Activated naive CD8-positive, alpha-beta T cell (primary cell): ENCODE measurements around the gene TRPT1.
A peak's percentile ranks its signal among the peaks of the same experiment; 100 is the strongest.

ENCODE experiments used
- H3K27ac Mint-ChIP-seq: one replicate; pipeline ENCODE4 v1.8.0; 2021; ENCODE audit warnings: mixed read lengths
- H3K27me3 Mint-ChIP-seq: one replicate; pipeline ENCODE4 v1.8.0; 2021; ENCODE audit warnings: mixed read lengths
- H3K36me3 Mint-ChIP-seq: one replicate; pipeline ENCODE4 v1.8.0; 2021; ENCODE audit warnings: mixed read lengths
- H3K4me1 Mint-ChIP-seq: one replicate; pipeline ENCODE4 v1.8.0; 2021; ENCODE audit warnings: low read depth, mixed read lengths
- H3K4me3 Mint-ChIP-seq: one replicate; pipeline ENCODE4 v1.8.0; 2021; ENCODE audit warnings: mild to moderate bottlenecking, mixed read lengths
- H3K9me3 Mint-ChIP-seq: one replicate; pipeline ENCODE4 v1.8.0; 2021; ENCODE audit warnings: low read depth, mixed read lengths

TRPT1 gene

GRCh38 chr11:64262271-64263002 is 36.5 kb upstream of the TRPT1 start:
- Mint-ChIP-seq H3K4me1 (peaks cover 7% of the 10 kb centered on the region), H3K27ac (no peak overlapping the region), H3K4me3 (no peak overlapping the region)

GRCh38 chr11:64261556-64262080 is 35.6 kb upstream of the TRPT1 start:
- peaks cover 5% of the 10 kb centered on the region for H3K36me3 Mint-ChIP-seq
- no peak overlapping the region for H3K4me3 Mint-ChIP-seq
- no peaks in the 10 kb centered on the region for H3K9me3 Mint-ChIP-seq
- peaks cover 7% of the 10 kb centered on the region for H3K4me1 Mint-ChIP-seq
- no peak overlapping the region for H3K27ac Mint-ChIP-seq
- no peaks in the 10 kb centered on the region for H3K27me3 Mint-ChIP-seq

More at GRCh38 chr11:64262271-64263002, 36.5 kb upstream of the TRPT1 start:
- H3K9me3 Mint-ChIP-seq = no peaks in the 10 kb centered on the region
- H3K27me3 Mint-ChIP-seq = no peaks in the 10 kb centered on the region
- H3K36me3 Mint-ChIP-seq = peaks cover 5% of the 10 kb centered on the region

- Mint-ChIP-seq H3K4me1 (peaks cover 7% of the 10 kb centered on the region), H3K4me3 (no peak overlapping the region), H3K9me3 (no peaks in the 10 kb centered on the region), H3K27me3 (no peaks in the 10 kb centered on the region), H3K36me3 (peaks cover 5% of the 10 kb centered on the region), H3K27ac (no peak overlapping the region)
Observed at GRCh38 chr11:64260147-64260708, 34.2 kb upstream of the TRPT1 start.

- no peak overlapping the region for H3K27ac Mint-ChIP-seq
- H3K4me1 Mint-ChIP-seq = peaks cover 7% of the 10 kb centered on the region
- no peaks in the 10 kb centered on the region for H3K9me3 Mint-ChIP-seq
- H3K27me3 Mint-ChIP-seq = no peaks in the 10 kb centered on the region
- H3K4me3 Mint-ChIP-seq = no peak overlapping the region
- H3K36me3 Mint-ChIP-seq = peaks cover 5% of the 10 kb centered on the region
Observed at GRCh38 chr11:64259533-64260067, 33.6 kb upstream of the TRPT1 start.

- Mint-ChIP-seq H3K27ac (no peak overlapping the region), H3K36me3 (peaks cover 5% of the 10 kb centered on the region), H3K4me1 (peaks cover 7% of the 10 kb centered on the region), H3K27me3 (no peaks in the 10 kb centered on the region), H3K9me3 (no peaks in the 10 kb centered on the region), H3K4me3 (no peak overlapping the region)
Observed at GRCh38 chr11:64258946-64259532, 33.1 kb upstream of the TRPT1 start.

- Mint-ChIP-seq H3K4me1 (peaks cover 7% of the 10 kb centered on the region), H3K36me3 (peaks cover 5% of the 10 kb centered on the region), H3K27ac (no peak overlapping the region), H3K4me3 (no peak overlapping the region), H3K27me3 (no peaks in the 10 kb centered on the region), H3K9me3 (no peaks in the 10 kb centered on the region)
Observed at GRCh38 chr11:64258356-64258755, 32.4 kb upstream of the TRPT1 start.

GRCh38 chr11:64256300-64256699 is 30.3 kb upstream of the TRPT1 start:
- H3K9me3 Mint-ChIP-seq = no peaks in the 10 kb centered on the region
- peaks cover 5% of the 10 kb centered on the region for H3K36me3 Mint-ChIP-seq
- no peaks in the 10 kb centered on the region for H3K27me3 Mint-ChIP-seq
- H3K4me1 Mint-ChIP-seq = peaks cover 14% of the 10 kb centered on the region
- no peak overlapping the region for H3K4me3 Mint-ChIP-seq
- H3K27ac Mint-ChIP-seq = no peak overlapping the region

- no peaks in the 10 kb centered on the region for H3K27me3 Mint-ChIP-seq
- peaks cover 5% of the 10 kb centered on the region for H3K36me3 Mint-ChIP-seq
- H3K4me1 Mint-ChIP-seq = peaks cover 16% of the 10 kb centered on the region
- no peak overlapping the region for H3K4me3 Mint-ChIP-seq
- H3K27ac Mint-ChIP-seq = no peak overlapping the region
- H3K9me3 Mint-ChIP-seq = no peaks in the 10 kb centered on the region
Observed at GRCh38 chr11:64255135-64256128, 29.4 kb upstream of the TRPT1 start.

- no peak overlapping the region for H3K4me3 Mint-ChIP-seq
- no peaks in the 10 kb centered on the region for H3K9me3 Mint-ChIP-seq
- peaks cover 12% of the 10 kb centered on the region for H3K4me1 Mint-ChIP-seq
- H3K27me3 Mint-ChIP-seq = no peaks in the 10 kb centered on the region
- H3K36me3 Mint-ChIP-seq = peaks cover 1% of the 10 kb centered on the region
- no peak overlapping the region for H3K27ac Mint-ChIP-seq
Observed at GRCh38 chr11:64254326-64254725, 28.3 kb upstream of the TRPT1 start.

GRCh38 chr11:64253481-64253880 is 27.5 kb upstream of the TRPT1 start:
- Mint-ChIP-seq H3K27ac (no peak overlapping the region), H3K27me3 (no peaks in the 10 kb centered on the region), H3K4me1 (peaks cover 12% of the 10 kb centered on the region), H3K9me3 (no peaks in the 10 kb centered on the region), H3K4me3 (peak overlapping the region; percentile 32), H3K36me3 (no peaks in the 10 kb centered on the region)

GRCh38 chr11:64253043-64253442 is 27.1 kb upstream of the TRPT1 start:
- Mint-ChIP-seq H3K4me1 (peaks cover 12% of the 10 kb centered on the region), H3K4me3 (peak overlapping the region; percentile 32), H3K27ac (no peak overlapping the region), H3K9me3 (no peaks in the 10 kb centered on the region), H3K27me3 (no peaks in the 10 kb centered on the region), H3K36me3 (no peaks in the 10 kb centered on the region)

- peak overlapping the region; percentile 89 for H3K4me3 Mint-ChIP-seq
- peaks cover 15% of the 10 kb centered on the region for H3K4me1 Mint-ChIP-seq
- H3K27me3 Mint-ChIP-seq = no peaks in the 10 kb centered on the region
- H3K9me3 Mint-ChIP-seq = no peaks in the 10 kb centered on the region
- H3K36me3 Mint-ChIP-seq = no peaks in the 10 kb centered on the region
- H3K27ac Mint-ChIP-seq = peak overlapping the region; percentile 41
Observed at GRCh38 chr11:64252003-64252872, 26.3 kb upstream of the TRPT1 start.

GRCh38 chr11:64251753-64252002 is 25.7 kb upstream of the TRPT1 start:
- Mint-ChIP-seq H3K27ac (peak overlapping the region; percentile 41), H3K4me3 (peak overlapping the region; percentile 89), H3K4me1 (peaks cover 15% of the 10 kb centered on the region), H3K36me3 (no peaks in the 10 kb centered on the region), H3K27me3 (no peaks in the 10 kb centered on the region), H3K9me3 (no peaks in the 10 kb centered on the region)
